HL-60 (cell line): ENCODE measurements around the gene APCDD1.

Experiments
- DNase-seq, 2 experiments: peaks; one replicate each; pipeline ENCODE4 v3.0.0-alpha.2; 2010 to 2020; ENCODE audit warnings: low read depth in 1 of 2, low spot score in 1 of 2
- H3K27ac ChIP-seq: fragments of 250-450 bp; sonication (Bioruptor Pico); replicated peaks from 2 replicates; pipeline ENCODE4 v1.5.1; 2020; ENCODE audit warnings: mild to moderate bottlenecking, moderate library complexity
- H3K27me3 ChIP-seq: fragments of 250-450 bp; sonication (Bioruptor Pico); 2 replicates; pipeline ENCODE4 v1.5.1; 2021; ENCODE audit warnings: mild to moderate bottlenecking, moderate library complexity; ENCODE audit not compliant: insufficient read depth, poor library complexity, severe bottlenecking
- H3K4me3 ChIP-seq: replicated peaks from 2 replicates; pipeline ENCODE4 v1.5.1; 2011; ENCODE audit warnings: mild to moderate bottlenecking, control low read depth, low read length; ENCODE audit not compliant: insufficient read depth
- GABPA ChIP-seq: IDR thresholded peaks from 2 replicates; pipeline ENCODE4 v1.6.1; 2012; ENCODE audit warnings: low read depth
- POLR2AphosphoS5 ChIP-seq: IDR thresholded peaks from 2 replicates; pipeline ENCODE4 v1.6.1; 2012; ENCODE audit warnings: low read depth
- REST ChIP-seq: IDR thresholded peaks from 2 replicates; pipeline ENCODE4 v1.6.1; 2012; ENCODE audit warnings: low read depth; ENCODE audit not compliant: insufficient replicate concordance
- SPI1 ChIP-seq: IDR thresholded peaks from 2 replicates; pipeline ENCODE4 v1.6.1; 2012; ENCODE audit warnings: low read depth, mild to moderate bottlenecking, borderline replicate concordance
- TF ChIP-seq, protein P1 (sequence below): IDR thresholded peaks from one replicate; pipeline ENCODE4 v1.5.1; 2011; ENCODE audit warnings: low read length, control low read depth, inconsistent platforms; ENCODE audit not compliant: insufficient read depth

Gene APCDD1

GRCh38 chr18:10408131-10408530 is 46.3 kb upstream of the APCDD1 start:
- no peak overlapping the region for H3K4me3 ChIP-seq
- TF ChIP-seq, protein P1, sequence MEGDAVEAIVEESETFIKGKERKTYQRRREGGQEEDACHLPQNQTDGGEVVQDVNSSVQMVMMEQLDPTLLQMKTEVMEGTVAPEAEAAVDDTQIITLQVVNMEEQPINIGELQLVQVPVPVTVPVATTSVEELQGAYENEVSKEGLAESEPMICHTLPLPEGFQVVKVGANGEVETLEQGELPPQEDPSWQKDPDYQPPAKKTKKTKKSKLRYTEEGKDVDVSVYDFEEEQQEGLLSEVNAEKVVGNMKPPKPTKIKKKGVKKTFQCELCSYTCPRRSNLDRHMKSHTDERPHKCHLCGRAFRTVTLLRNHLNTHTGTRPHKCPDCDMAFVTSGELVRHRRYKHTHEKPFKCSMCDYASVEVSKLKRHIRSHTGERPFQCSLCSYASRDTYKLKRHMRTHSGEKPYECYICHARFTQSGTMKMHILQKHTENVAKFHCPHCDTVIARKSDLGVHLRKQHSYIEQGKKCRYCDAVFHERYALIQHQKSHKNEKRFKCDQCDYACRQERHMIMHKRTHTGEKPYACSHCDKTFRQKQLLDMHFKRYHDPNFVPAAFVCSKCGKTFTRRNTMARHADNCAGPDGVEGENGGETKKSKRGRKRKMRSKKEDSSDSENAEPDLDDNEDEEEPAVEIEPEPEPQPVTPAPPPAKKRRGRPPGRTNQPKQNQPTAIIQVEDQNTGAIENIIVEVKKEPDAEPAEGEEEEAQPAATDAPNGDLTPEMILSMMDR: no peak
- no peak for TF ChIP-seq SPI1

DNA sequence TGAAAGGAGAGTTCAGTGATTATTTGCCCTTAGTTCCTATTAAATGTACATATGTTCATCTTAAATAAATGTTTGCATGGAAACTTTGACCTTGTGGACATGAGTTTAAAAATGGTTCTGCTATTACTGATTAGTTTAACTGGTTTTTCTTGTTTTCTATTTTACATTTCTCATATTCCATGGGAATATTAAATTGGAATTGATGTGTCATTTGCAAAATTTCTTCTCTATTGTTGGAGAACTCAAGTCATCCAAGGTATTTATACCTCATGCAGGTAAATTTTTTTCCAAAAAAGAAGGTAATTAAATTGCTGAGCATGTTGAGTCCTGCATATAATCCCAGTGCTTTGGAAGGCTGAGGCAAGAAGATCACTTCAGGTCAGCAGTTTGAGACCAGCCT is 45.4 kb upstream of the APCDD1 start:
- Histone ChIP-seq H3K4me3 (no peak overlapping the region), H3K27me3 (peaks cover 8% of the 10 kb centered on the region), H3K27ac (no peak overlapping the region)
- TF ChIP-seq REST (no peak), POLR2AphosphoS5 (no peak), SPI1 (no peak), GABPA (no peak)
- TF ChIP-seq, protein P1: no peak
- DNase-seq: no peak

More at GRCh38 chr18:10408131-10408530, 46.3 kb upstream of the APCDD1 start:
- peaks cover 11% of the 10 kb centered on the region for H3K27me3 ChIP-seq
- H3K27ac ChIP-seq: no peak overlapping the region
- no peak for DNase-seq

- no peak overlapping the region for H3K27ac ChIP-seq
- no peak for TF ChIP-seq POLR2AphosphoS5
- TF ChIP-seq, protein P1: no peak
- TF ChIP-seq SPI1: no peak
- TF ChIP-seq GABPA: no peak
- TF ChIP-seq REST: no peak
- peaks cover 6% of the 10 kb centered on the region for H3K27me3 ChIP-seq
- DNase-seq: no peak
- no peak overlapping the region for H3K4me3 ChIP-seq
These were observed 43.7 kb upstream of the APCDD1 start for GRCh38 chr18:10410472-10411308.
